Measurements from ENCODE around the gene LBX2. TPM values are rescaled to one million over a fixed set of nuclear protein-coding genes. Genes with fewer than 3 reads are reported as not detected.

The LBX2 gene
- total and polyA plus RNA-seq, 9 of the 15 experiments (the other 6 are each of a cell fraction or from before 2014, with no cell fraction given): 0.39 to 6.2 (median 1.8) TPM; not detected in 1

- no peak for TF ChIP-seq THAP7 (CRISPR knock-in tag; IDR thresholded peaks at IDR 0.05)
- no peak for TF ChIP-seq TCF7 (IDR thresholded peaks at IDR 0.05; ENCODE audit: borderline replicate concordance)
- no peak for TF ChIP-seq CBX1 (IDR thresholded peaks at IDR 0.05; ENCODE audit: low read depth)
- no peak for TF ChIP-seq PHF21A (IDR thresholded peaks at IDR 0.05; ENCODE audit: borderline replicate concordance, low read depth)
- TF ChIP-seq TAF7 (tag; IDR thresholded peaks at IDR 0.05): no peak
- TF ChIP-seq UBTF (IDR thresholded peaks at IDR 0.05; ENCODE audit: borderline replicate concordance in 1 of 2, low read depth in 2 of 2, low read length in 2 of 2): no peak
- no peak for TF ChIP-seq ZNF57 (CRISPR knock-in tag; IDR thresholded peaks at IDR 0.05)
- no peak for TF ChIP-seq NR2C1 (IDR thresholded peaks at IDR 0.05)
- TF ChIP-seq NR2C1 (tag; IDR thresholded peaks at IDR 0.05): no peak
- TF ChIP-seq MYNN (IDR thresholded peaks at IDR 0.05): no peak
- no peak for TF ChIP-seq MYNN (CRISPR knock-in tag; IDR thresholded peaks at IDR 0.05)
- no peak for TF ChIP-seq SMARCB1 (IDR thresholded peaks at IDR 0.05; ENCODE audit: insufficient read length, low read depth)
- no peak for TF ChIP-seq ZFP36 (IDR thresholded peaks at IDR 0.05; ENCODE audit: low read depth, low read length, partially characterized antibody)
- TF ChIP-seq CCAR2 (IDR thresholded peaks at IDR 0.05; ENCODE audit: low read depth, low read length): no peak
- TF ChIP-seq ARID1B (IDR thresholded peaks at IDR 0.05): no peak
- no peak for TF ChIP-seq RBM39 (optimal IDR thresholded peaks at IDR 0.05; ENCODE audit: low read depth, low read length)
- TF ChIP-seq MIER1 (IDR thresholded peaks at IDR 0.05; ENCODE audit: low read depth): no peak
- TF ChIP-seq L3MBTL2 (IDR thresholded peaks at IDR 0.05): peak; percentile 55; the same call in 1 of the 2 replicates
- TF ChIP-seq AFF1 (IDR thresholded peaks at IDR 0.05; ENCODE audit: low read depth in 1 of 2, partially characterized antibody in 2 of 2): no peak
- TF ChIP-seq COPS2 (conservative IDR thresholded peaks at IDR 0.05): no peak
- TF ChIP-seq ARID2 (IDR thresholded peaks at IDR 0.05): no peak
- TF ChIP-seq ATF1 (CRISPR knock-in tag; IDR thresholded peaks at IDR 0.05): no peak
- peak; percentile 92 for TF ChIP-seq ATF1 (tag; IDR thresholded peaks at IDR 0.05)
- TF ChIP-seq BDP1 (IDR thresholded peaks at IDR 0.05; ENCODE audit: insufficient read depth, insufficient read length): no peak
- TF ChIP-seq KAT7 (CRISPR knock-in tag; IDR thresholded peaks at IDR 0.05; ENCODE audit: borderline replicate concordance): no peak
These were observed 41.1 kb downstream of the LBX2 start, which contains the start of gene WBP1 (continued) for GRCh38 chr2:74458132-74458937.

All from K562 (cell line).